GM12878 (cell line): ENCODE data around the gene CCL4. TPM values are rescaled to one million over a fixed set of nuclear protein-coding genes. Genes with fewer than 3 reads are reported as not detected.

Source experiments
- ATAC-seq: fragments of 200-7000 bp; cut with Tn5 transposase; 3 replicates; pipeline ENCODE4 v1.9.1; 2020; ENCODE audit warnings: mild to moderate bottlenecking, moderate library complexity
- BruUV-seq: library from RNA; stranded (reverse); fragments of 400-500 nt; replicated peaks from 2 replicates; lab custom pipeline; 2021; lab: Mats Ljungman, UMichigan
- CTCF ChIA-PET: fragments of 300-600 bp; sonication (Branson Sonifier 250); formaldehyde crosslinking; extraction: SDS; loops from one replicate; lab custom pipeline; 2021; ENCODE audit warnings: inconsistent platforms; lab: Yijun Ruan, JAX
- POLR2A ChIA-PET: fragments of 350-600 bp; formaldehyde crosslinking; extraction: SDS; loops from one replicate; lab custom pipeline; 2021; ENCODE audit warnings: inconsistent platforms; lab: Charles Lee
- RAD21 ChIA-PET: fragments of 300-600 bp; sonication (Branson Sonifier 250); formaldehyde crosslinking; loops from one replicate; lab custom pipeline; 2023; ENCODE audit warnings: antibody characterized with exemption; ENCODE audit not compliant: unreplicated experiment; lab: Charles Lee
- SMC1A ChIA-PET: fragments of 300-600 bp; sonication (Branson Sonifier 250); formaldehyde crosslinking; loops from one replicate; lab custom pipeline; 2023; ENCODE audit not compliant: unreplicated experiment, uncharacterized antibody; lab: Charles Lee
- DNase-seq: peaks from one replicate; pipeline ENCODE4 v3.0.0-alpha.2; 2011; ENCODE audit warnings: low read depth, low spot score
- FAIRE-seq: peaks from 3 replicates; lab custom pipeline; 2011; peaks lifted over from hg19 to GRCh38; lab: Jason Lieb, UNC
- H2AFZ ChIP-seq: 2 replicates; pipeline ENCODE4 v1.6.0; 2011; ENCODE audit warnings: low read depth, low read length, control low read depth; ENCODE audit not compliant: control insufficient read depth
- H3K27ac ChIP-seq: 2 replicates; pipeline ENCODE4 v1.5.1; 2011; ENCODE audit warnings: control low read depth; ENCODE audit not compliant: control insufficient read depth, insufficient read depth
- H3K27me3 ChIP-seq, 2 experiments: replicated peaks in 1 of 2; 2 replicates each; pipeline versions ENCODE4 v1.6.0 to v1.6.1; 2011; ENCODE audit warnings: low read length in 1 of 2; ENCODE audit not compliant: control insufficient read depth in 2 of 2, insufficient read depth in 2 of 2
- H3K36me3 ChIP-seq, 2 experiments: 2 replicates each; pipeline ENCODE4 v1.5.1; 2011; ENCODE audit warnings: low read length in 1 of 2; ENCODE audit not compliant: control insufficient read depth in 2 of 2, insufficient read depth in 2 of 2
- H3K4me1 ChIP-seq: 2 replicates; pipeline ENCODE4 v1.6.1; 2011; ENCODE audit warnings: mild to moderate bottlenecking, low read length, moderate library complexity, mixed read lengths; ENCODE audit not compliant: control insufficient read depth, insufficient read depth
- H3K4me2 ChIP-seq: 2 replicates; pipeline ENCODE4 v1.6.0; 2011; ENCODE audit warnings: control low read depth; ENCODE audit not compliant: control insufficient read depth, insufficient read depth
- H3K4me3 ChIP-seq: fragments of 200-600 bp; sonication (generic); 2 replicates; pipeline ENCODE4 v1.5.1; 2016
- H3K79me2 ChIP-seq: 2 replicates; pipeline ENCODE4 v1.6.0; 2011; ENCODE audit warnings: low read length; ENCODE audit not compliant: control insufficient read depth, insufficient read depth
- H3K9ac ChIP-seq: 2 replicates; pipeline ENCODE4 v1.8.0; 2011; ENCODE audit warnings: low read length, control low read depth, mixed read lengths; ENCODE audit not compliant: control insufficient read depth, insufficient read depth
- H3K9me3 ChIP-seq: replicated peaks from 3 replicates; pipeline ENCODE4 v1.5.1; 2011; ENCODE audit warnings: mild to moderate bottlenecking, low read length; ENCODE audit not compliant: control insufficient read depth, insufficient read depth
- H4K20me1 ChIP-seq: 2 replicates; pipeline ENCODE4 v1.6.0; 2011; ENCODE audit not compliant: control insufficient read depth, insufficient read depth
- BHLHE40 ChIP-seq, 2 experiments: fragments of 450-650 bp in 1 of 2; IDR thresholded peaks; 2 replicates each; pipeline ENCODE4 v1.6.1; 2011 to 2017; ENCODE audit warnings: low read depth in 2 of 2, borderline replicate concordance in 1 of 2, improper control_type of control experiment in 1 of 2, low read length in 1 of 2, mild to moderate bottlenecking in 1 of 2
- BMI1 ChIP-seq: fragments of 450-650 bp; IDR thresholded peaks from 2 replicates; pipeline ENCODE4 v1.6.1; 2016; ENCODE audit warnings: mild to moderate bottlenecking, moderate library complexity, borderline replicate concordance
- CHD1 ChIP-seq: IDR thresholded peaks from 2 replicates; pipeline ENCODE4 v1.6.1; 2012; ENCODE audit warnings: low read depth, low read length, improper control_type of control experiment
- EP300 ChIP-seq, 2 experiments: fragments of 150-350 bp in 1 of 2; IDR thresholded peaks; 2 replicates each; pipeline ENCODE4 v1.6.1; 2011 to 2012; ENCODE audit warnings: low read depth in 2 of 2, low read length in 2 of 2, borderline replicate concordance in 1 of 2, improper control_type of control experiment in 1 of 2, inconsistent platforms in 1 of 2; ENCODE audit not compliant: control insufficient read depth in 1 of 2
- FOXK2 ChIP-seq: fragments of 450-650 bp; IDR thresholded peaks from 2 replicates; pipeline ENCODE4 v1.6.1; 2017; ENCODE audit warnings: mild to moderate bottlenecking, moderate library complexity
- IKZF2 ChIP-seq, 2 experiments: fragments of 450-650 bp; IDR thresholded peaks; 2 replicates each; pipeline ENCODE4 v1.6.1; 2017; ENCODE audit warnings: mild to moderate bottlenecking in 2 of 2, moderate library complexity in 2 of 2
- JUNB ChIP-seq: IDR thresholded peaks from 2 replicates; pipeline ENCODE4 v1.6.1; 2016; ENCODE audit warnings: antibody characterized with exemption, mild to moderate bottlenecking
- MEF2A ChIP-seq: IDR thresholded peaks from 2 replicates; pipeline ENCODE4 v1.6.1; 2011; ENCODE audit warnings: low read depth, mild to moderate bottlenecking, low read length, moderate library complexity; ENCODE audit not compliant: insufficient read depth
- NKRF ChIP-seq: fragments of 450-650 bp; conservative IDR thresholded peaks from 2 replicates; pipeline ENCODE4 v1.6.1; 2017; ENCODE audit warnings: mild to moderate bottlenecking, moderate library complexity
- NR2C2 ChIP-seq: IDR thresholded peaks from 2 replicates; pipeline ENCODE4 v1.6.1; 2011; ENCODE audit warnings: borderline replicate concordance, low read depth; ENCODE audit not compliant: control insufficient read depth, insufficient read length
- RFX5 ChIP-seq: IDR thresholded peaks from 2 replicates; pipeline ENCODE4 v1.6.1; 2011; ENCODE audit warnings: low read depth, low read length, improper control_type of control experiment
- SREBF1 ChIP-seq: IDR thresholded peaks from 2 replicates; pipeline ENCODE4 v1.6.1; 2012; ENCODE audit warnings: mild to moderate bottlenecking, low read length
- STAT3 ChIP-seq: IDR thresholded peaks from 2 replicates; pipeline ENCODE4 v1.6.1; 2011; ENCODE audit warnings: low read depth, low read length, improper control_type of control experiment
- USF2 ChIP-seq: IDR thresholded peaks from 2 replicates; pipeline ENCODE4 v1.6.1; 2011; ENCODE audit warnings: low read depth, low read length, improper control_type of control experiment, borderline replicate concordance
- ZNF274 ChIP-seq: IDR thresholded peaks from one replicate; pipeline ENCODE4 v1.8.0; 2011; ENCODE audit not compliant: insufficient read length, insufficient read depth
- WGBS: methylation state at CpG from one replicate; pipeline ENCODE4 v1.1.6; 2016; ENCODE audit warnings: low lambda C conversion rate; ENCODE audit not compliant: insufficient replicate concordance, insufficient coverage; ENCODE audit errors: missing lambda C conversion rate; 5-methylcytosine and 5-hydroxymethylcytosine counted together
- in situ Hi-C: fragments of 300-500 bp; cut with MboI; formaldehyde crosslinking; loops from 9 replicates; pipeline ENCODE4 v1.14.3; 2018; ENCODE audit warnings: mixed read lengths
- intact Hi-C: fragments of 100-400 bp; cut with micrococcal nuclease; formaldehyde crosslinking; loops from one replicate; pipeline ENCODE4 v1.14.2; 2022; ENCODE audit not compliant: unreplicated experiment
- polyA plus RNA-seq, 11 experiments: library from polyadenylated mRNA; depleted of rRNA in 4 of 11; unstranded in 6 of 11; stranded (reverse) in 5 of 11; fragments of >200 nt; fragmentation: Nextera tagmentation in 4 of 11; fragmentation: Illumina TruSeq in 1 of 11; extraction: Ambion mirVana in 4 of 11; extraction: Trizol in 1 of 11; gene quantifications; 1 replicate in 1 of 11; 2 replicates in 10 of 11; pipeline versions ENCODE4 v1.2.1 to v1.2.3, GENCODE V29; 2011 to 2016; ENCODE audit warnings: inconsistent platforms in 2 of 11, missing spikeins in 2 of 11, low read depth in 1 of 11
- total RNA-seq, 4 experiments: library from RNA; depleted of rRNA in 3 of 4; stranded (reverse); fragments of >200 nt in 3 of 4; fragmentation: Illumina TruSeq in 1 of 4; extraction: Trizol in 1 of 4; gene quantifications; 2 replicates each; pipeline versions ENCODE4 v1.2.1 to v1.2.3, GENCODE V29; 2013 to 2021
- TF ChIP-seq, protein P1 (sequence below): fragments of 450-650 bp; IDR thresholded peaks from 2 replicates; pipeline ENCODE4 v1.6.1; 2017; ENCODE audit warnings: low read depth, mild to moderate bottlenecking, moderate library complexity
- TF ChIP-seq, protein P2 (sequence below): IDR thresholded peaks from 2 replicates; pipeline ENCODE4 v1.6.1; 2011; ENCODE audit warnings: borderline replicate concordance, low read depth, mild to moderate bottlenecking, moderate library complexity, low read length; ENCODE audit not compliant: insufficient read depth, poor library complexity, severe bottlenecking

CCL4 gene
- total and polyA plus RNA-seq, 10 of the 15 experiments (the other 5 are each of a cell fraction or from before 2014, with no cell fraction given) = 18.7 to 741 (median 79.4) TPM

DNA sequence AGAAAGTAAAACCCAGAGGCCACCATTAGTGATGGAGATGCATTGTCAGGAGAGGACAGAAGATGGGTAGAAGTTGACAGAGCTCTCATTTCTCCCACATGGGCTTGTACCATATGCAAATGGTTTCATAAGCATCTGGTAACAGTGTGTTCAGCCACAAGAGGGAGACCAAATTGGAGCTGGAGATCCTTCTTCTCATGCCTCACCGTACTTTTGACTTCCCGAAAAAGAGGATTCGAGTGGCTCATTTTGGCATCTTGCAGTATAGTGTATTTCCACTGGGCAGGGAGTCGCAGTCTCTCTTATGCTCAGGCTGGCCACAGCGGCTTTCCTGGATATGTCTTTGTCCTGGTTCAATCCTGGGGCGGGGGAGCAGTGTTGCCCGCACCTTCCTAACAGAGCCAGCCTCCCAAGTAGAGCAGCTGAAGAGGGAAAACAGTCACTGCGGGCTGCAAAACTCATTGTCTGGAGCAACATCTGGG lies 49.1 kb downstream of the CCL4 start:
- BruUV-seq = no TSS peak
- no peak overlapping the region for H2AFZ ChIP-seq
- no peak for DNase-seq
- H3K27me3 ChIP-seq = no peaks in the 10 kb centered on the region
- in situ Hi-C loops (no loop called here), intact Hi-C loops (no loop called here)
- no peak for ATAC-seq
- peaks cover 16% of the 10 kb centered on the region for H3K4me1 ChIP-seq
- no peaks in the 10 kb centered on the region for H3K36me3 ChIP-seq
- H3K27ac ChIP-seq = no peak overlapping the region
- WGBS = 78% methylated on average over 8 of the region's 8 CpGs
- ChIA-PET CTCF (interaction anchor here (1.5 to 12.0 kb wide), 3 partner anchors 77 to 310 kb away, joined by 4 to 622 read pairs (median 201); partner anchors contain the start of gene CCL16), RAD21 (interaction anchor here (0.7 to 1.1 kb wide), 2 partner anchors 80 to 183 kb away, joined by 4 to 6 read pairs; no protein-coding TSS in a partner anchor), SMC1A (interaction anchor here (8.6 to 11.3 kb wide), 2 partner anchors 81 to 177 kb away, joined by 206 to 485 read pairs; partner anchors contain the start of genes CCL16 and CCL18), POLR2A (interaction anchor here (0.6 kb wide), 1 partner anchor 178 kb away, joined by 3 read pairs; no protein-coding TSS in a partner anchor)
- no peak for FAIRE-seq
- H3K9me3 ChIP-seq = no peaks in the 10 kb centered on the region
- H3K79me2 ChIP-seq = no peaks in the 10 kb centered on the region
- no peak overlapping the region for H3K9ac ChIP-seq
- H4K20me1 ChIP-seq = no peaks in the 10 kb centered on the region
- H3K4me3 ChIP-seq = no peak overlapping the region
- no peak overlapping the region for H3K4me2 ChIP-seq
- TF ChIP-seq BMI1 (no peak), NR2C2 (no peak), CHD1 (no peak), SREBF1 (no peak), NKRF (no peak), BHLHE40 (IDR thresholded peaks at IDR 0.05; ENCODE audit: borderline replicate concordance in 1 of 2, low read depth in 2 of 2, low read length in 1 of 2) (no peak), STAT3 (no peak), JUNB (no peak), EP300 (IDR thresholded peaks at IDR 0.05; ENCODE audit: borderline replicate concordance in 1 of 2, control insufficient read depth in 1 of 2, low read depth in 2 of 2, low read length in 2 of 2) (no peak), RFX5 (no peak), IKZF2 (IDR thresholded peaks at IDR 0.05) (no peak), FOXK2 (no peak), ZNF274 (no peak), USF2 (no peak), MEF2A (no peak)
- TF ChIP-seq, protein P1, sequence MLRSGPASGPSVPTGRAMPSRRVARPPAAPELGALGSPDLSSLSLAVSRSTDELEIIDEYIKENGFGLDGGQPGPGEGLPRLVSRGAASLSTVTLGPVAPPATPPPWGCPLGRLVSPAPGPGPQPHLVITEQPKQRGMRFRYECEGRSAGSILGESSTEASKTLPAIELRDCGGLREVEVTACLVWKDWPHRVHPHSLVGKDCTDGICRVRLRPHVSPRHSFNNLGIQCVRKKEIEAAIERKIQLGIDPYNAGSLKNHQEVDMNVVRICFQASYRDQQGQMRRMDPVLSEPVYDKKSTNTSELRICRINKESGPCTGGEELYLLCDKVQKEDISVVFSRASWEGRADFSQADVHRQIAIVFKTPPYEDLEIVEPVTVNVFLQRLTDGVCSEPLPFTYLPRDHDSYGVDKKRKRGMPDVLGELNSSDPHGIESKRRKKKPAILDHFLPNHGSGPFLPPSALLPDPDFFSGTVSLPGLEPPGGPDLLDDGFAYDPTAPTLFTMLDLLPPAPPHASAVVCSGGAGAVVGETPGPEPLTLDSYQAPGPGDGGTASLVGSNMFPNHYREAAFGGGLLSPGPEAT = no peak
- TF ChIP-seq, protein P2, sequence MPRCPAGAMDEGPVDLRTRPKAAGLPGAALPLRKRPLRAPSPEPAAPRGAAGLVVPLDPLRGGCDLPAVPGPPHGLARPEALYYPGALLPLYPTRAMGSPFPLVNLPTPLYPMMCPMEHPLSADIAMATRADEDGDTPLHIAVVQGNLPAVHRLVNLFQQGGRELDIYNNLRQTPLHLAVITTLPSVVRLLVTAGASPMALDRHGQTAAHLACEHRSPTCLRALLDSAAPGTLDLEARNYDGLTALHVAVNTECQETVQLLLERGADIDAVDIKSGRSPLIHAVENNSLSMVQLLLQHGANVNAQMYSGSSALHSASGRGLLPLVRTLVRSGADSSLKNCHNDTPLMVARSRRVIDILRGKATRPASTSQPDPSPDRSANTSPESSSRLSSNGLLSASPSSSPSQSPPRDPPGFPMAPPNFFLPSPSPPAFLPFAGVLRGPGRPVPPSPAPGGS = no peak
